Ishikawa (cell line): Measurements from ENCODE around the gene CXXC4.

Experiments
- CEBPB ChIP-seq: IDR thresholded peaks from 2 replicates; pipeline ENCODE4 v1.6.1; 2012
- CREB1 ChIP-seq: IDR thresholded peaks from 2 replicates; pipeline ENCODE4 v1.6.1; 2012; ENCODE audit warnings: low read depth
- EGR1 ChIP-seq: IDR thresholded peaks from 2 replicates; pipeline ENCODE4 v1.6.1; 2012
- EP300 ChIP-seq: IDR thresholded peaks from 2 replicates; pipeline ENCODE4 v1.6.1; 2012; ENCODE audit warnings: borderline replicate concordance
- FOXM1 ChIP-seq: IDR thresholded peaks from 2 replicates; pipeline ENCODE4 v1.6.1; 2012; ENCODE audit warnings: low read depth, borderline replicate concordance
- NFIC ChIP-seq: IDR thresholded peaks from 2 replicates; pipeline ENCODE4 v1.6.1; 2012
- RAD21 ChIP-seq: IDR thresholded peaks from 2 replicates; pipeline ENCODE4 v1.6.1; 2012; ENCODE audit warnings: low read depth
- TAF1 ChIP-seq: IDR thresholded peaks from 2 replicates; pipeline ENCODE4 v1.6.1; 2012; ENCODE audit warnings: low read depth, mild to moderate bottlenecking
- TCF12 ChIP-seq: IDR thresholded peaks from 2 replicates; pipeline ENCODE4 v1.6.1; 2012; ENCODE audit warnings: low read depth
- TEAD4 ChIP-seq: IDR thresholded peaks from 2 replicates; pipeline ENCODE4 v1.6.1; 2012
- YY1 ChIP-seq: IDR thresholded peaks from 2 replicates; pipeline ENCODE4 v1.6.1; 2012; ENCODE audit warnings: low read depth
- ZBTB7A ChIP-seq: IDR thresholded peaks from 2 replicates; pipeline ENCODE4 v1.6.1; 2012; ENCODE audit warnings: low read depth
- TF ChIP-seq, protein P1 (sequence below): IDR thresholded peaks from 2 replicates; pipeline ENCODE4 v1.6.1; 2012
- TF ChIP-seq, protein P2 (sequence below): IDR thresholded peaks from 2 replicates; pipeline ENCODE4 v1.6.1; 2012; ENCODE audit warnings: low read depth, mild to moderate bottlenecking
- TF ChIP-seq, protein P3 (sequence below): IDR thresholded peaks from 2 replicates; pipeline ENCODE4 v1.6.1; 2012

The CXXC4 gene

GRCh38 chr4:104494822-104495559, at the start of gene CXXC4:
TSS of gene CXXC4 (minus strand) at chr4:104494894. CDS start at chr4:104491802, 3,092 bp downstream.
- TF ChIP-seq CEBPB (no peak), ZBTB7A (no peak), YY1 (no peak), NFIC (no peak), TAF1 (no peak)
- TF ChIP-seq, protein P1, sequence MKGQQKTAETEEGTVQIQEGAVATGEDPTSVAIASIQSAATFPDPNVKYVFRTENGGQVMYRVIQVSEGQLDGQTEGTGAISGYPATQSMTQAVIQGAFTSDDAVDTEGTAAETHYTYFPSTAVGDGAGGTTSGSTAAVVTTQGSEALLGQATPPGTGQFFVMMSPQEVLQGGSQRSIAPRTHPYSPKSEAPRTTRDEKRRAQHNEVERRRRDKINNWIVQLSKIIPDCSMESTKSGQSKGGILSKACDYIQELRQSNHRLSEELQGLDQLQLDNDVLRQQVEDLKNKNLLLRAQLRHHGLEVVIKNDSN = no peak
- TF ChIP-seq, protein P2, sequence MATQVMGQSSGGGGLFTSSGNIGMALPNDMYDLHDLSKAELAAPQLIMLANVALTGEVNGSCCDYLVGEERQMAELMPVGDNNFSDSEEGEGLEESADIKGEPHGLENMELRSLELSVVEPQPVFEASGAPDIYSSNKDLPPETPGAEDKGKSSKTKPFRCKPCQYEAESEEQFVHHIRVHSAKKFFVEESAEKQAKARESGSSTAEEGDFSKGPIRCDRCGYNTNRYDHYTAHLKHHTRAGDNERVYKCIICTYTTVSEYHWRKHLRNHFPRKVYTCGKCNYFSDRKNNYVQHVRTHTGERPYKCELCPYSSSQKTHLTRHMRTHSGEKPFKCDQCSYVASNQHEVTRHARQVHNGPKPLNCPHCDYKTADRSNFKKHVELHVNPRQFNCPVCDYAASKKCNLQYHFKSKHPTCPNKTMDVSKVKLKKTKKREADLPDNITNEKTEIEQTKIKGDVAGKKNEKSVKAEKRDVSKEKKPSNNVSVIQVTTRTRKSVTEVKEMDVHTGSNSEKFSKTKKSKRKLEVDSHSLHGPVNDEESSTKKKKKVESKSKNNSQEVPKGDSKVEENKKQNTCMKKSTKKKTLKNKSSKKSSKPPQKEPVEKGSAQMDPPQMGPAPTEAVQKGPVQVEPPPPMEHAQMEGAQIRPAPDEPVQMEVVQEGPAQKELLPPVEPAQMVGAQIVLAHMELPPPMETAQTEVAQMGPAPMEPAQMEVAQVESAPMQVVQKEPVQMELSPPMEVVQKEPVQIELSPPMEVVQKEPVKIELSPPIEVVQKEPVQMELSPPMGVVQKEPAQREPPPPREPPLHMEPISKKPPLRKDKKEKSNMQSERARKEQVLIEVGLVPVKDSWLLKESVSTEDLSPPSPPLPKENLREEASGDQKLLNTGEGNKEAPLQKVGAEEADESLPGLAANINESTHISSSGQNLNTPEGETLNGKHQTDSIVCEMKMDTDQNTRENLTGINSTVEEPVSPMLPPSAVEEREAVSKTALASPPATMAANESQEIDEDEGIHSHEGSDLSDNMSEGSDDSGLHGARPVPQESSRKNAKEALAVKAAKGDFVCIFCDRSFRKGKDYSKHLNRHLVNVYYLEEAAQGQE = no peak
- TF ChIP-seq, protein P3, sequence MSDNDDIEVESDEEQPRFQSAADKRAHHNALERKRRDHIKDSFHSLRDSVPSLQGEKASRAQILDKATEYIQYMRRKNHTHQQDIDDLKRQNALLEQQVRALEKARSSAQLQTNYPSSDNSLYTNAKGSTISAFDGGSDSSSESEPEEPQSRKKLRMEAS = peak; percentile 78

DNA sequence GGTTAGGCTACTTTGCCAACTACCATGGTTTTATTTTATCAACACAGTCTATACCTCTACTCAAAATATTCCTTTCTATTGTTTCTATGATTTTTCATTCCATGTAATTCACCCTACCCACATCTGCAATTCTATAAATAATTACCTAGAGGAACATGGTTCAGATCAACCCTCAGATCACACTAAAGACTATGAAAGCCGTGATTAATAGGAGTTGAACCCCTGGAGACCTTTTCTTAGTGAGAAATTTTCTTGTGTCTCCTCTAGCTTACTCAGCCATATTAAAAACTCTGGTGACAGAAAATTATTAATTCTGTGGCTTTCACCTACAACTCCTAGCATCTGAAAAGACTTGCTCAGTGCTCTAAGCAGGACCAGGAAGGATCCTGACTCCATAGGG, 38.5 kb upstream of the CXXC4 start:
- no peak for TF ChIP-seq TAF1
- TF ChIP-seq, protein P1 = no peak
- TF ChIP-seq, protein P3 = no peak
- TF ChIP-seq EGR1 = no peak
- TF ChIP-seq NFIC = no peak
- TF ChIP-seq CREB1 = no peak
- TF ChIP-seq RAD21 = no peak
- no peak for TF ChIP-seq TCF12
- no peak for TF ChIP-seq TEAD4
- no peak for TF ChIP-seq CEBPB
- no peak for TF ChIP-seq YY1
- TF ChIP-seq FOXM1 = no peak
- TF ChIP-seq, protein P2 = no peak
- TF ChIP-seq ZBTB7A = no peak
- no peak for TF ChIP-seq EP300

DNA sequence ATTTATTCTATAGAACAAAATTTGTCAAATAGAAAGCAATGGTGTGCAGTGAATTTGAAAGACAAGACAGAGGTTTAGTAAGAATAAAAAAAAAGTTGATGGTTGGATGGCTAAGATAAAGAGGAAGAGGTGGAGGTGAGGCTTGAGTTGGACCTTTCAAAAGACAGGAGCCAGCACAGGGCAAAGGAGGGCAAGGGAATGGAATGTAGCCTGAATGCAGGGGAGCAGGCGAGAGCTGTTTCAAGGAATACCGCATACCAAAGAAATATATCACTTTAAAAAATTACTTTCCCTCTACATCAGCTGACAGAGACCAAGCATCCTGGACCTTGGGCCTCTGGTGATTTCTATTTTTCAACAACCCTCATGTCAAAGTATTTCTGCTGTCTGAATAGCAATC, 38.0 kb upstream of the CXXC4 start:
- TF ChIP-seq ZBTB7A (no peak), RAD21 (no peak), NFIC (no peak), CEBPB (no peak), TAF1 (no peak), FOXM1 (no peak), TEAD4 (no peak), TCF12 (no peak), YY1 (no peak), CREB1 (no peak), EP300 (no peak), EGR1 (no peak)
- TF ChIP-seq, protein P3 = no peak
- TF ChIP-seq, protein P1 = no peak
- TF ChIP-seq, protein P2 = no peak

DNA sequence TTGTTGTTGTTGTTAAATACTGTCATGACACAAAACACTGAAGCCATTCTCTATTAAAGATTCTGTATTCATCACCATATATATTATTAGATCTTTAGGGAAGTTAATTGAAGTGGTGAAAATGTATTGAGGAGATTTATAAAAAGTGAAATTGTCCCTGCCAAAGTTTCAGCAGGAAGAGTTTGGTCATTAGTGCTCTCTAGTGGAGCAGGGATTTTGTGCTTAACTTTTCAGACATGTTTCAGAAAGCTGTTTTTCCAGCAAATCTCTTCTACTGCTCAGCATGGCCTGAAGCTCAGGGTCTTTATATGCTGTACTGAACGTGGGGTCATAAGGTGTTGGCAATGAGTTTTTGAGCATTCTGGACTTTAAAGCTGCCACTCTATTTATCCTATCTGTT, 36.7 kb upstream of the CXXC4 start:
- TF ChIP-seq YY1 (no peak), TEAD4 (no peak), NFIC (no peak), RAD21 (peak; percentile 15; the same call in 1 of the 2 replicates), TAF1 (no peak)
